MG63 (cell line): Measurements from ENCODE around the gene TRIM36. TPM values are rescaled to one million over a fixed set of nuclear protein-coding genes. Genes with fewer than 3 reads are reported as not detected.

Experiments used
- DNase-seq: peaks from one replicate; pipeline ENCODE4 v3.0.0-alpha.2; 2020
- H3K27me3 ChIP-seq: fragments of 250-450 bp; sonication (Bioruptor Pico); 2 replicates; pipeline ENCODE4 v1.5.1; 2020; ENCODE audit warnings: mild to moderate bottlenecking, moderate library complexity
- H3K36me3 ChIP-seq: fragments of 250-450 bp; sonication (Bioruptor Pico); 2 replicates; pipeline ENCODE4 v1.5.1; 2020; ENCODE audit warnings: mild to moderate bottlenecking, moderate library complexity
- H3K4me3 ChIP-seq: fragments of 250-450 bp; sonication (Bioruptor Pico); 2 replicates; pipeline ENCODE4 v1.5.1; 2020; ENCODE audit warnings: mild to moderate bottlenecking, moderate library complexity
- H3K9me3 ChIP-seq: fragments of 250-450 bp; sonication (Bioruptor Pico); 2 replicates; pipeline ENCODE4 v1.5.1; 2020; ENCODE audit warnings: mild to moderate bottlenecking, moderate library complexity
- total RNA-seq: library from RNA; depleted of rRNA; stranded (reverse); fragments of >200 nt; shearing (Covaris generic); gene quantifications from 2 replicates; pipeline ENCODE4 v1.2.3, GENCODE V29; 2014; ENCODE audit warnings: low replicate concordance

TRIM36 gene
- total RNA-seq, 1 experiment from 2014 or later = 0.10 TPM

- no peak for DNase-seq
- Histone ChIP-seq H3K36me3 (no peaks in the 10 kb centered on the region), H3K4me3 (no peak overlapping the region), H3K27me3 (peaks cover 47% of the 10 kb centered on the region), H3K9me3 (no peaks in the 10 kb centered on the region; the same call in 1 of the 2 replicates)
Observed at GRCh38 chr5:115179030-115179393, 9.3 kb upstream of the TRIM36 start.

- no peaks in the 10 kb centered on the region for H3K9me3 ChIP-seq
- H3K4me3 ChIP-seq = peak overlapping the region; percentile 62
- no peaks in the 10 kb centered on the region for H3K36me3 ChIP-seq
- peaks cover 53% of the 10 kb centered on the region for H3K27me3 ChIP-seq
- DNase-seq = no peak
Observed at GRCh38 chr5:115170929-115171510, 1.3 kb upstream of the TRIM36 start.

GRCh38 chr5:115170134-115170928 is 623 bp upstream of the TRIM36 start:
- Histone ChIP-seq H3K36me3 (no peaks in the 10 kb centered on the region), H3K9me3 (no peaks in the 10 kb centered on the region), H3K4me3 (peak overlapping the region; percentile 62), H3K27me3 (peaks cover 53% of the 10 kb centered on the region)
- no peak for DNase-seq

GRCh38 chr5:115168829-115169486 is 750 bp downstream of the TRIM36 start:
- H3K4me3 ChIP-seq = peak overlapping the region; percentile 62
- H3K27me3 ChIP-seq = peaks cover 51% of the 10 kb centered on the region
- no peaks in the 10 kb centered on the region for H3K36me3 ChIP-seq
- DNase-seq = peak; percentile 32
- no peaks in the 10 kb centered on the region for H3K9me3 ChIP-seq

GRCh38 chr5:115166744-115167393 is 2.8 kb downstream of the TRIM36 start:
- no peaks in the 10 kb centered on the region for H3K9me3 ChIP-seq
- peaks cover 38% of the 10 kb centered on the region for H3K27me3 ChIP-seq
- no peaks in the 10 kb centered on the region for H3K36me3 ChIP-seq
- H3K4me3 ChIP-seq = no peak overlapping the region
- DNase-seq = no peak

GRCh38 chr5:115165790-115166189 is 3.9 kb downstream of the TRIM36 start:
- peaks cover 31% of the 10 kb centered on the region for H3K27me3 ChIP-seq
- H3K36me3 ChIP-seq = no peaks in the 10 kb centered on the region
- H3K4me3 ChIP-seq = no peak overlapping the region
- no peak for DNase-seq
- H3K9me3 ChIP-seq = no peaks in the 10 kb centered on the region

GRCh38 chr5:115160975-115161475 is 8.7 kb downstream of the TRIM36 start:
- H3K9me3 ChIP-seq = 0 out of 2 replicates have a peak, but pooled peaks cover 2% of the 10 kb centered on the region
- H3K27me3 ChIP-seq = peaks cover 13% of the 10 kb centered on the region
- H3K36me3 ChIP-seq = no peaks in the 10 kb centered on the region
- H3K4me3 ChIP-seq = no peak overlapping the region
- DNase-seq = no peak

- Histone ChIP-seq H3K27me3 (peaks cover 2% of the 10 kb centered on the region; the same call in 1 of the 2 replicates), H3K36me3 (no peaks in the 10 kb centered on the region), H3K4me3 (no peak overlapping the region), H3K9me3 (peaks cover 4% of the 10 kb centered on the region; the same call in 1 of the 2 replicates)
- DNase-seq = no peak
Observed at GRCh38 chr5:115151208-115151805, 18.4 kb downstream of the TRIM36 start.

- Histone ChIP-seq H3K9me3 (peaks cover 3% of the 10 kb centered on the region; the same call in 1 of the 2 replicates), H3K36me3 (no peaks in the 10 kb centered on the region), H3K4me3 (no peak overlapping the region), H3K27me3 (peaks cover 2% of the 10 kb centered on the region; the same call in 1 of the 2 replicates)
- no peak for DNase-seq
Observed at GRCh38 chr5:115150512-115150911, 19.2 kb downstream of the TRIM36 start.

- peaks cover 8% of the 10 kb centered on the region; the same call in 1 of the 2 replicates for H3K27me3 ChIP-seq
- no peak overlapping the region for H3K4me3 ChIP-seq
- DNase-seq = no peak
- no peaks in the 10 kb centered on the region for H3K36me3 ChIP-seq
- no peaks in the 10 kb centered on the region for H3K9me3 ChIP-seq
Observed at GRCh38 chr5:115147052-115147451, 22.7 kb downstream of the TRIM36 start.

GRCh38 chr5:115136294-115136693 is 33.4 kb downstream of the TRIM36 start:
- H3K36me3 ChIP-seq = no peaks in the 10 kb centered on the region
- H3K9me3 ChIP-seq = no peaks in the 10 kb centered on the region
- no peak overlapping the region for H3K4me3 ChIP-seq
- peaks cover 17% of the 10 kb centered on the region for H3K27me3 ChIP-seq
- DNase-seq = no peak

- no peak for DNase-seq
- Histone ChIP-seq H3K9me3 (no peaks in the 10 kb centered on the region), H3K4me3 (no peak overlapping the region), H3K36me3 (no peaks in the 10 kb centered on the region), H3K27me3 (peaks cover 5% of the 10 kb centered on the region; the same call in 1 of the 2 replicates)
Observed at GRCh38 chr5:115132465-115132864, 37.2 kb downstream of the TRIM36 start.

GRCh38 chr5:115126303-115126702 is 43.4 kb downstream of the TRIM36 start:
- Histone ChIP-seq H3K9me3 (no peaks in the 10 kb centered on the region), H3K27me3 (no peaks in the 10 kb centered on the region)
- no peak for DNase-seq

GRCh38 chr5:115124741-115125140 is 45.0 kb downstream of the TRIM36 start:
- Histone ChIP-seq H3K36me3 (no peaks in the 10 kb centered on the region), H3K9me3 (no peaks in the 10 kb centered on the region), H3K4me3 (no peak overlapping the region), H3K27me3 (no peaks in the 10 kb centered on the region)
- no peak for DNase-seq

More at GRCh38 chr5:115126303-115126702, 43.4 kb downstream of the TRIM36 start:
- no peaks in the 10 kb centered on the region for H3K36me3 ChIP-seq
- H3K4me3 ChIP-seq = no peak overlapping the region

- Histone ChIP-seq H3K36me3 (no peaks in the 10 kb centered on the region), H3K9me3 (no peaks in the 10 kb centered on the region), H3K4me3 (no peak overlapping the region), H3K27me3 (peaks cover 18% of the 10 kb centered on the region)
- DNase-seq = no peak
Observed at GRCh38 chr5:115116001-115116400, 53.7 kb downstream of the TRIM36 start.

- Histone ChIP-seq H3K4me3 (no peak overlapping the region), H3K9me3 (no peaks in the 10 kb centered on the region), H3K36me3 (no peaks in the 10 kb centered on the region), H3K27me3 (peaks cover 29% of the 10 kb centered on the region)
- no peak for DNase-seq
Observed at GRCh38 chr5:115109840-115110239, 59.9 kb downstream of the TRIM36 start.
